Mesendoderm (in vitro differentiated cells): ENCODE data around the gene ST3GAL2.

Source experiments
- DNase-seq: peaks from one replicate; pipeline ENCODE4 v3.0.0; 2013
- H2AK5ac ChIP-seq: 2 replicates; pipeline ENCODE4 v1.6.1; 2013; ENCODE audit warnings: low read length, inconsistent platforms
- H2BK120ac ChIP-seq: 2 replicates; pipeline ENCODE4 v1.6.1; 2013; ENCODE audit warnings: low read depth, mild to moderate bottlenecking, low read length, moderate library complexity, mixed read lengths
- H2BK15ac ChIP-seq: replicated peaks from 2 replicates; pipeline ENCODE4 v1.6.1; 2013; ENCODE audit warnings: low read depth, mild to moderate bottlenecking, moderate library complexity
- H2BK5ac ChIP-seq: 2 replicates; pipeline ENCODE4 v1.6.1; 2013; ENCODE audit warnings: low read length, inconsistent platforms
- H3K18ac ChIP-seq: 2 replicates; pipeline ENCODE4 v1.6.1; 2013; ENCODE audit warnings: mild to moderate bottlenecking, low read length, mixed read lengths
- H3K23ac ChIP-seq: one replicate; pipeline ENCODE4 v1.6.1; 2013; ENCODE audit warnings: low read length
- H3K27ac ChIP-seq: 2 replicates; pipeline ENCODE4 v1.5.1; 2013; ENCODE audit warnings: low read depth, mild to moderate bottlenecking, inconsistent platforms, low read length, moderate library complexity
- H3K27me3 ChIP-seq: 2 replicates; pipeline ENCODE4 v1.6.1; 2013; ENCODE audit warnings: low read length, control low read depth, mild to moderate bottlenecking, inconsistent platforms; ENCODE audit not compliant: insufficient read depth, poor library complexity
- H3K36me3 ChIP-seq: 2 replicates; pipeline ENCODE4 v1.6.1; 2013; ENCODE audit warnings: low read length, inconsistent platforms; ENCODE audit not compliant: control insufficient read depth, insufficient read depth
- H3K4ac ChIP-seq: one replicate; pipeline ENCODE4 v1.6.1; 2013; ENCODE audit warnings: low read depth, mild to moderate bottlenecking, low read length, moderate library complexity
- H3K4me1 ChIP-seq: 2 replicates; pipeline ENCODE4 v1.6.1; 2013; ENCODE audit warnings: low read depth, low read length, inconsistent platforms; ENCODE audit not compliant: control insufficient read depth
- H3K4me2 ChIP-seq: 2 replicates; pipeline ENCODE4 v1.6.1; 2013; ENCODE audit warnings: low read length
- H3K4me3 ChIP-seq: 2 replicates; pipeline ENCODE4 v1.5.1; 2013; ENCODE audit warnings: mild to moderate bottlenecking, low read length
- H3K56ac ChIP-seq: one replicate; pipeline ENCODE4 v1.6.1; 2013; ENCODE audit warnings: low read length
- H3K79me1 ChIP-seq: 2 replicates; pipeline ENCODE4 v1.6.1; 2013; ENCODE audit warnings: low read length, inconsistent platforms
- H3K79me2 ChIP-seq: 2 replicates; pipeline ENCODE4 v1.6.1; 2013; ENCODE audit warnings: mild to moderate bottlenecking, low read length; ENCODE audit not compliant: control insufficient read depth, insufficient read depth
- H3K9ac ChIP-seq: 2 replicates; pipeline ENCODE4 v1.6.1; 2013; ENCODE audit warnings: low read length, inconsistent platforms
- H4K5ac ChIP-seq: one replicate; pipeline ENCODE4 v1.6.1; 2013; ENCODE audit warnings: low read length
- H4K8ac ChIP-seq: one replicate; pipeline ENCODE4 v1.6.1; 2013; ENCODE audit warnings: low read depth, mild to moderate bottlenecking, control low read depth, low read length, moderate library complexity
- WGBS: extraction: QIAGEN DNeasy Blood & Tissue Kit; methylation state at CpG from one replicate; pipeline ENCODE4 v1.1.7; 2013; ENCODE audit warnings: low lambda C conversion rate, missing lambda C conversion rate; ENCODE audit not compliant: insufficient coverage; ENCODE audit errors: extremely low coverage; 5-methylcytosine and 5-hydroxymethylcytosine counted together

ST3GAL2 gene

GRCh38 chr16:70392606-70393005 lies 46.3 kb downstream of the ST3GAL2 start:
- Histone ChIP-seq H2AK5ac (no peak overlapping the region), H2BK5ac (no peak overlapping the region), H3K79me2 (no peaks in the 10 kb centered on the region), H4K5ac (no peak overlapping the region), H3K18ac (no peak overlapping the region), H3K4me2 (no peak overlapping the region), H2BK15ac (no peak overlapping the region), H3K27ac (no peak overlapping the region), H3K23ac (no peak overlapping the region), H3K27me3 (no peaks in the 10 kb centered on the region), H3K56ac (no peak overlapping the region), H3K4me3 (no peak overlapping the region), H3K79me1 (peaks cover 4% of the 10 kb centered on the region), H3K36me3 (peaks cover 13% of the 10 kb centered on the region), H3K4ac (no peak overlapping the region), H2BK120ac (no peak overlapping the region), H3K4me1 (peaks cover 2% of the 10 kb centered on the region), H4K8ac (no peak overlapping the region), H3K9ac (no peak overlapping the region)
- DNase-seq = no peak
- no CpG with 5 or more reads among the region's 4 CpGs for WGBS

- Histone ChIP-seq H2AK5ac (no peak overlapping the region), H3K36me3 (peaks cover 13% of the 10 kb centered on the region), H2BK5ac (no peak overlapping the region), H2BK15ac (no peak overlapping the region), H3K56ac (no peak overlapping the region), H2BK120ac (no peak overlapping the region), H3K4ac (no peak overlapping the region), H3K23ac (no peak overlapping the region), H3K9ac (no peak overlapping the region), H3K79me2 (no peaks in the 10 kb centered on the region), H3K4me2 (no peak overlapping the region), H3K18ac (no peak overlapping the region), H3K27me3 (no peaks in the 10 kb centered on the region), H4K5ac (no peak overlapping the region), H4K8ac (no peak overlapping the region), H3K27ac (no peak overlapping the region), H3K4me3 (no peak overlapping the region), H3K4me1 (peaks cover 2% of the 10 kb centered on the region), H3K79me1 (peaks cover 4% of the 10 kb centered on the region)
- WGBS = no CpG with 5 or more reads among the region's 7 CpGs
- DNase-seq = no peak
Observed at GRCh38 chr16:70391881-70392481, 46.9 kb downstream of the ST3GAL2 start.

- H3K4me2 ChIP-seq = no peak overlapping the region
- H3K79me1 ChIP-seq = peaks cover 4% of the 10 kb centered on the region
- no CpG with 5 or more reads among the region's 3 CpGs for WGBS
- no peak overlapping the region for H3K4me3 ChIP-seq
- no peak overlapping the region for H3K18ac ChIP-seq
- H3K27ac ChIP-seq = no peak overlapping the region
- peaks cover 2% of the 10 kb centered on the region for H3K4me1 ChIP-seq
- DNase-seq = no peak
- H3K27me3 ChIP-seq = no peaks in the 10 kb centered on the region
- H4K8ac ChIP-seq = no peak overlapping the region
- no peak overlapping the region for H2BK120ac ChIP-seq
- no peak overlapping the region for H4K5ac ChIP-seq
- H3K9ac ChIP-seq = no peak overlapping the region
- no peaks in the 10 kb centered on the region for H3K79me2 ChIP-seq
- H2BK15ac ChIP-seq = no peak overlapping the region
- peaks cover 13% of the 10 kb centered on the region for H3K36me3 ChIP-seq
- no peak overlapping the region for H2AK5ac ChIP-seq
- no peak overlapping the region for H2BK5ac ChIP-seq
- H3K23ac ChIP-seq = no peak overlapping the region
- no peak overlapping the region for H3K4ac ChIP-seq
- no peak overlapping the region for H3K56ac ChIP-seq
Observed at GRCh38 chr16:70391446-70391845, 47.5 kb downstream of the ST3GAL2 start.

- Histone ChIP-seq H4K8ac (no peak overlapping the region), H3K18ac (no peak overlapping the region), H3K4me1 (peaks cover 2% of the 10 kb centered on the region), H4K5ac (no peak overlapping the region), H3K79me2 (no peaks in the 10 kb centered on the region), H3K4ac (no peak overlapping the region), H3K4me2 (no peak overlapping the region), H3K27ac (no peak overlapping the region), H3K36me3 (peaks cover 13% of the 10 kb centered on the region), H3K27me3 (no peaks in the 10 kb centered on the region), H2BK5ac (no peak overlapping the region), H2AK5ac (no peak overlapping the region), H3K56ac (no peak overlapping the region), H3K23ac (no peak overlapping the region), H3K79me1 (peaks cover 4% of the 10 kb centered on the region), H2BK15ac (no peak overlapping the region), H3K9ac (no peak overlapping the region), H3K4me3 (no peak overlapping the region), H2BK120ac (no peak overlapping the region)
- DNase-seq = no peak
- no CpG with 5 or more reads among the region's 5 CpGs for WGBS
Observed at GRCh38 chr16:70390774-70391173, 48.1 kb downstream of the ST3GAL2 start.

GRCh38 chr16:70388006-70388680 lies 50.8 kb downstream of the ST3GAL2 start:
- no peaks in the 10 kb centered on the region for H3K79me2 ChIP-seq
- no peak overlapping the region for H3K27ac ChIP-seq
- no peaks in the 10 kb centered on the region for H3K79me1 ChIP-seq
- DNase-seq = no peak
- H3K4me2 ChIP-seq = no peak overlapping the region
- H3K36me3 ChIP-seq = peaks cover 6% of the 10 kb centered on the region
- no peaks in the 10 kb centered on the region for H3K27me3 ChIP-seq
- H3K4me1 ChIP-seq = no peaks in the 10 kb centered on the region
- WGBS = no CpG with 5 or more reads among the region's 19 CpGs
- no peak overlapping the region for H3K9ac ChIP-seq
- no peak overlapping the region for H2BK15ac ChIP-seq
- no peak overlapping the region for H2BK120ac ChIP-seq
- H3K56ac ChIP-seq = no peak overlapping the region
- H2AK5ac ChIP-seq = no peak overlapping the region
- H3K4me3 ChIP-seq = no peak overlapping the region
- H3K4ac ChIP-seq = no peak overlapping the region
- H4K8ac ChIP-seq = no peak overlapping the region
- H4K5ac ChIP-seq = no peak overlapping the region
- H3K18ac ChIP-seq = no peak overlapping the region
- no peak overlapping the region for H3K23ac ChIP-seq
- no peak overlapping the region for H2BK5ac ChIP-seq
